GM18861 (cell line): ENCODE results near the gene KIF3A.

Source experiments
- ATAC-seq: cut with Tn5 transposase; IDR thresholded peaks from one replicate; pipeline ENCODE4 v1.9.1; 2021; ENCODE audit not compliant: unreplicated experiment

Gene KIF3A

GRCh38 chr5:132736853-132737833 is at the start of gene KIF3A:
Gene KIF3A (minus strand): TSS chr5:132737546. CDS start chr5:132737419, 127 bp downstream.
- ATAC-seq, result peak; percentile 85

- no peak for ATAC-seq
These were observed 49.7 kb upstream of the KIF3A start for GRCh38 chr5:132787076-132787475.

- no peak for ATAC-seq
These were observed 48.5 kb upstream of the KIF3A start for GRCh38 chr5:132785864-132786263.

GRCh38 chr5:132785365-132785764 is 48.0 kb upstream of the KIF3A start:
- no peak for ATAC-seq

- no peak for ATAC-seq
These were observed 44.8 kb upstream of the KIF3A start for GRCh38 chr5:132782101-132782500.

- ATAC-seq, result no peak
These were observed 43.7 kb upstream of the KIF3A start for GRCh38 chr5:132781029-132781428.

GRCh38 chr5:132780577-132780976 is 43.2 kb upstream of the KIF3A start:
- ATAC-seq, result no peak

GRCh38 chr5:132779961-132780360 is 42.6 kb upstream of the KIF3A start:
- no peak for ATAC-seq

GRCh38 chr5:132778856-132779255 is 41.5 kb upstream of the KIF3A start:
- no peak for ATAC-seq

- ATAC-seq, result no peak
These were observed 40.8 kb upstream of the KIF3A start for GRCh38 chr5:132778129-132778528.

- no peak for ATAC-seq
These were observed 40.1 kb upstream of the KIF3A start, which contains the start of gene SEPTIN8 for GRCh38 chr5:132777209-132778069. Gene SEPTIN8 (minus strand): TSS chr5:132777239. CDS start chr5:132777137, 102 bp downstream.

GRCh38 chr5:132776938-132777208 is 39.5 kb upstream of the KIF3A start:
- ATAC-seq, result no peak

GRCh38 chr5:132776131-132776937 is 39.0 kb upstream of the KIF3A start:
- no peak for ATAC-seq

- ATAC-seq, result no peak
These were observed 38.2 kb upstream of the KIF3A start for GRCh38 chr5:132775476-132775961.

- no peak for ATAC-seq
These were observed 37.5 kb upstream of the KIF3A start for GRCh38 chr5:132774896-132775295.

GRCh38 chr5:132774406-132774805 is 37.1 kb upstream of the KIF3A start:
- no peak for ATAC-seq

GRCh38 chr5:132773601-132774355 is 36.4 kb upstream of the KIF3A start:
- ATAC-seq, result no peak

GRCh38 chr5:132773114-132773513 is 35.8 kb upstream of the KIF3A start:
- no peak for ATAC-seq

GRCh38 chr5:132772291-132773070 is 35.1 kb upstream of the KIF3A start:
- ATAC-seq, result no peak
